MCF 10A (cell line): ENCODE data around the gene STK32B. TPM values are rescaled to one million over a fixed set of nuclear protein-coding genes. Genes with fewer than 3 reads are reported as not detected.

ENCODE experiments used
- BruUV-seq: library from RNA; stranded (reverse); fragments of 400-500 nt; replicated peaks from 2 replicates; lab custom pipeline; 2021; lab: Mats Ljungman, UMichigan
- CTCF ChIA-PET: fragments of 300-600 bp; sonication (Branson Sonifier 250); formaldehyde crosslinking; extraction: SDS; loops from one replicate; lab custom pipeline; 2021; ENCODE audit warnings: antibody characterized with exemption, inconsistent platforms; lab: Yijun Ruan, JAX
- POLR2A ChIA-PET: fragments of 300-600, 350-650 bp; sonication (Branson Sonifier 250); formaldehyde crosslinking; extraction: SDS; loops from one replicate; lab custom pipeline; 2020; ENCODE audit warnings: antibody characterized with exemption, inconsistent platforms; lab: Yijun Ruan, JAX
- DNase-seq: peaks from one replicate; pipeline ENCODE4 v3.0.0-alpha.2; 2018; ENCODE audit not compliant: unreplicated experiment
- H3K27ac Mint-ChIP-seq: one replicate; pipeline ENCODE4 v1.8.0; 2022; ENCODE audit warnings: mild to moderate bottlenecking, low read depth, mixed read lengths; ENCODE audit not compliant: unreplicated experiment
- H3K27me3 Mint-ChIP-seq: one replicate; pipeline ENCODE4 v1.8.0; 2022; ENCODE audit warnings: mixed read lengths; ENCODE audit not compliant: insufficient read depth, unreplicated experiment
- H3K36me3 Mint-ChIP-seq: one replicate; pipeline ENCODE4 v1.8.0; 2022; ENCODE audit warnings: mild to moderate bottlenecking, moderate library complexity, mixed read lengths; ENCODE audit not compliant: insufficient read depth, unreplicated experiment
- H3K4me1 Mint-ChIP-seq: one replicate; pipeline ENCODE4 v1.8.0; 2022; ENCODE audit warnings: mixed read lengths; ENCODE audit not compliant: insufficient read depth, unreplicated experiment
- H3K4me3 Mint-ChIP-seq: one replicate; pipeline ENCODE4 v1.8.0; 2022; ENCODE audit warnings: mild to moderate bottlenecking, moderate library complexity, mixed read lengths; ENCODE audit not compliant: unreplicated experiment
- H3K9me3 Mint-ChIP-seq: one replicate; pipeline ENCODE4 v1.8.0; 2022; ENCODE audit warnings: mixed read lengths; ENCODE audit not compliant: unreplicated experiment
- CTCF ChIP-seq: fragments of 200-600 bp; IDR thresholded peaks from one replicate; pipeline ENCODE4 v1.8.0; 2022; ENCODE audit warnings: antibody characterized with exemption, mild to moderate bottlenecking; ENCODE audit not compliant: unreplicated experiment
- intact Hi-C: fragments of 100-400 bp; cut with micrococcal nuclease; formaldehyde crosslinking; loops from 2 replicates; pipeline ENCODE4 v1.14.1; 2022
- total RNA-seq: library from RNA; stranded (reverse); gene quantifications from 2 replicates; pipeline ENCODE4 v1.2.3, GENCODE V29; 2022

STK32B gene
- total RNA-seq, 1 experiment from 2014 or later = not detected

- no peak overlapping the region for H3K4me3 Mint-ChIP-seq
- no peak for DNase-seq
- no peak for TF ChIP-seq CTCF
- no peak overlapping the region for H3K27ac Mint-ChIP-seq
- CTCF ChIA-PET = interaction anchor here (1.1 kb wide), 1 partner anchor 13 kb away, joined by 3 read pairs; no protein-coding TSS in a partner anchor
- peaks cover 56% of the 10 kb centered on the region for H3K27me3 Mint-ChIP-seq
- H3K4me1 Mint-ChIP-seq = no peaks in the 10 kb centered on the region
- POLR2A ChIA-PET = interaction anchor here (0.7 kb wide), 1 partner anchor 51 kb away, joined by 3 read pairs; no protein-coding TSS in a partner anchor
- intact Hi-C loops = no loop called here
- H3K9me3 Mint-ChIP-seq = peaks cover 5% of the 10 kb centered on the region
- no peaks in the 10 kb centered on the region for H3K36me3 Mint-ChIP-seq
- no TSS peak for BruUV-seq
Observed at GRCh38 chr4:5133201-5133600, 81.9 kb downstream of the STK32B start.

GRCh38 chr4:5133933-5134594, 82.8 kb downstream of the STK32B start:
- Mint-ChIP-seq H3K36me3 (no peaks in the 10 kb centered on the region), H3K27me3 (peaks cover 61% of the 10 kb centered on the region), H3K27ac (no peak overlapping the region), H3K4me1 (no peaks in the 10 kb centered on the region), H3K9me3 (peaks cover 5% of the 10 kb centered on the region), H3K4me3 (no peak overlapping the region)
- ChIA-PET CTCF (interaction anchor here (0.5 kb wide), 1 partner anchor 51 kb away, joined by 3 read pairs; no protein-coding TSS in a partner anchor), POLR2A (no interaction called here)
- no TSS peak for BruUV-seq
- TF ChIP-seq CTCF = no peak
- DNase-seq = no peak
- intact Hi-C loops = no loop called here

GRCh38 chr4:5134620-5135019, 83.3 kb downstream of the STK32B start:
- CTCF ChIA-PET = no interaction called here
- Mint-ChIP-seq H3K36me3 (no peaks in the 10 kb centered on the region), H3K27me3 (peaks cover 61% of the 10 kb centered on the region)

More at GRCh38 chr4:5134620-5135019, 83.3 kb downstream of the STK32B start:
- intact Hi-C loops = no loop called here
- H3K9me3 Mint-ChIP-seq = peaks cover 5% of the 10 kb centered on the region
- no peak for DNase-seq
- no peaks in the 10 kb centered on the region for H3K4me1 Mint-ChIP-seq
- TF ChIP-seq CTCF = no peak
- no peak overlapping the region for H3K27ac Mint-ChIP-seq
- POLR2A ChIA-PET = no interaction called here
- H3K4me3 Mint-ChIP-seq = no peak overlapping the region
- BruUV-seq = no TSS peak
